Mesendoderm (in vitro differentiated cells): ENCODE results near the gene CARF.
A peak's percentile ranks its signal among the peaks of the same experiment; 100 is the strongest.
"Not testable (repeated sequence)": the region's sequence is repeated elsewhere in the genome, so short reads cannot be mapped to it uniquely, and the experiment has no call there.

ENCODE experiments used
- DNase-seq: peaks from one replicate; pipeline ENCODE4 v3.0.0; 2013
- H2AK5ac ChIP-seq: 2 replicates; pipeline ENCODE4 v1.6.1; 2013; ENCODE audit warnings: low read length, inconsistent platforms
- H2BK120ac ChIP-seq: 2 replicates; pipeline ENCODE4 v1.6.1; 2013; ENCODE audit warnings: low read depth, mild to moderate bottlenecking, low read length, moderate library complexity, mixed read lengths
- H2BK15ac ChIP-seq: replicated peaks from 2 replicates; pipeline ENCODE4 v1.6.1; 2013; ENCODE audit warnings: low read depth, mild to moderate bottlenecking, moderate library complexity
- H2BK5ac ChIP-seq: 2 replicates; pipeline ENCODE4 v1.6.1; 2013; ENCODE audit warnings: low read length, inconsistent platforms
- H3K18ac ChIP-seq: 2 replicates; pipeline ENCODE4 v1.6.1; 2013; ENCODE audit warnings: mild to moderate bottlenecking, low read length, mixed read lengths
- H3K23ac ChIP-seq: one replicate; pipeline ENCODE4 v1.6.1; 2013; ENCODE audit warnings: low read length
- H3K27ac ChIP-seq: 2 replicates; pipeline ENCODE4 v1.5.1; 2013; ENCODE audit warnings: low read depth, mild to moderate bottlenecking, inconsistent platforms, low read length, moderate library complexity
- H3K27me3 ChIP-seq: 2 replicates; pipeline ENCODE4 v1.6.1; 2013; ENCODE audit warnings: low read length, control low read depth, mild to moderate bottlenecking, inconsistent platforms; ENCODE audit not compliant: insufficient read depth, poor library complexity
- H3K36me3 ChIP-seq: 2 replicates; pipeline ENCODE4 v1.6.1; 2013; ENCODE audit warnings: low read length, inconsistent platforms; ENCODE audit not compliant: control insufficient read depth, insufficient read depth
- H3K4ac ChIP-seq: one replicate; pipeline ENCODE4 v1.6.1; 2013; ENCODE audit warnings: low read depth, mild to moderate bottlenecking, low read length, moderate library complexity
- H3K4me1 ChIP-seq: 2 replicates; pipeline ENCODE4 v1.6.1; 2013; ENCODE audit warnings: low read depth, low read length, inconsistent platforms; ENCODE audit not compliant: control insufficient read depth
- H3K4me2 ChIP-seq: 2 replicates; pipeline ENCODE4 v1.6.1; 2013; ENCODE audit warnings: low read length
- H3K4me3 ChIP-seq: 2 replicates; pipeline ENCODE4 v1.5.1; 2013; ENCODE audit warnings: mild to moderate bottlenecking, low read length
- H3K56ac ChIP-seq: one replicate; pipeline ENCODE4 v1.6.1; 2013; ENCODE audit warnings: low read length
- H3K79me1 ChIP-seq: 2 replicates; pipeline ENCODE4 v1.6.1; 2013; ENCODE audit warnings: low read length, inconsistent platforms
- H3K79me2 ChIP-seq: 2 replicates; pipeline ENCODE4 v1.6.1; 2013; ENCODE audit warnings: mild to moderate bottlenecking, low read length; ENCODE audit not compliant: control insufficient read depth, insufficient read depth
- H3K9ac ChIP-seq: 2 replicates; pipeline ENCODE4 v1.6.1; 2013; ENCODE audit warnings: low read length, inconsistent platforms
- H4K5ac ChIP-seq: one replicate; pipeline ENCODE4 v1.6.1; 2013; ENCODE audit warnings: low read length
- H4K8ac ChIP-seq: one replicate; pipeline ENCODE4 v1.6.1; 2013; ENCODE audit warnings: low read depth, mild to moderate bottlenecking, control low read depth, low read length, moderate library complexity
- WGBS: extraction: QIAGEN DNeasy Blood & Tissue Kit; methylation state at CpG from one replicate; pipeline ENCODE4 v1.1.7; 2013; ENCODE audit warnings: low lambda C conversion rate, missing lambda C conversion rate; ENCODE audit not compliant: insufficient coverage; ENCODE audit errors: extremely low coverage; 5-methylcytosine and 5-hydroxymethylcytosine counted together

The CARF gene

GRCh38 chr2:202881570-202881969 is 30.5 kb upstream of the CARF start:
- WGBS = no CpG with 5 or more reads among the region's 4 CpGs
- no peaks in the 10 kb centered on the region for H3K36me3 ChIP-seq
- no peak overlapping the region for H3K4ac ChIP-seq

GRCh38 chr2:202883987-202884675 is 27.9 kb upstream of the CARF start:
- Histone ChIP-seq H3K23ac (no peak overlapping the region), H3K79me2 (no peaks in the 10 kb centered on the region), H3K18ac (no peak overlapping the region), H3K79me1 (no peaks in the 10 kb centered on the region), H4K8ac (no peak overlapping the region), H2BK5ac (no peak overlapping the region), H2BK15ac (no peak overlapping the region), H3K27ac (no peak overlapping the region), H3K36me3 (no peaks in the 10 kb centered on the region), H3K4ac (no peak overlapping the region), H2AK5ac (no peak overlapping the region), H2BK120ac (no peak overlapping the region), H3K4me3 (no peak overlapping the region), H3K56ac (no peak overlapping the region), H3K27me3 (no peaks in the 10 kb centered on the region), H3K4me2 (no peak overlapping the region), H4K5ac (no peak overlapping the region), H3K4me1 (no peaks in the 10 kb centered on the region), H3K9ac (no peak overlapping the region)
- WGBS = no CpG with 5 or more reads among the region's 5 CpGs
- DNase-seq = peak; percentile 1

More at GRCh38 chr2:202881570-202881969, 30.5 kb upstream of the CARF start:
- no peaks in the 10 kb centered on the region for H3K79me1 ChIP-seq
- no peak overlapping the region for H4K5ac ChIP-seq
- no peak overlapping the region for H2BK5ac ChIP-seq
- no peak for DNase-seq
- H3K18ac ChIP-seq = no peak overlapping the region
- H2BK15ac ChIP-seq = no peak overlapping the region
- H2BK120ac ChIP-seq = no peak overlapping the region
- no peak overlapping the region for H3K27ac ChIP-seq
- H2AK5ac ChIP-seq = no peak overlapping the region
- H3K56ac ChIP-seq = no peak overlapping the region
- H4K8ac ChIP-seq = no peak overlapping the region
- H3K4me3 ChIP-seq = no peak overlapping the region
- no peak overlapping the region for H3K4me2 ChIP-seq
- H3K23ac ChIP-seq = no peak overlapping the region
- H3K9ac ChIP-seq = no peak overlapping the region
- H3K27me3 ChIP-seq = no peaks in the 10 kb centered on the region
- H3K79me2 ChIP-seq = no peaks in the 10 kb centered on the region
- H3K4me1 ChIP-seq = no peaks in the 10 kb centered on the region

DNA sequence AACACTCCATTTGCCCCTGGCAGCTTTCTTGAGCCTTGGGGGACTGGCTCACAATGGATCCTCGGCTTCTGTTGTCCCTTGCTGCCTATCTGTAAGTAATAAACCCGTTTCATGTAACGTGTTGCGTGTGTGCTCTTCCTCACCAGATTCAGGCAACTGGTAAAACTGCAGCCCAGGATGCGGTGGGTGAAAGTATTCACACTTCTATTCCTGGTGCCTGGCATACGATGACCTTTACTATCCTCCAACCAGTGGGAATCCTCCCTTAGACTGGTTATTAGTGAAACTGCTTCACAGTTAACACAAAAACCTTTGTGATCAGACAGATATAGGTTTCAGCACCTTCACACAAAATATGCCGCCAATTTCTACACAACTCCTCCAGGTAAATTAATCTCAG is 26.9 kb upstream of the CARF start:
- Histone ChIP-seq H2BK15ac (no peak overlapping the region), H3K9ac (no peak overlapping the region), H3K18ac (no peak overlapping the region), H3K36me3 (no peaks in the 10 kb centered on the region), H3K56ac (no peak overlapping the region), H2BK120ac (no peak overlapping the region), H4K5ac (no peak overlapping the region), H3K27ac (no peak overlapping the region), H3K79me2 (no peaks in the 10 kb centered on the region), H3K27me3 (no peaks in the 10 kb centered on the region), H3K4me1 (no peaks in the 10 kb centered on the region), H2AK5ac (no peak overlapping the region), H3K4me3 (no peak overlapping the region), H3K4ac (no peak overlapping the region), H3K23ac (no peak overlapping the region), H4K8ac (no peak overlapping the region), H3K4me2 (no peak overlapping the region), H3K79me1 (no peaks in the 10 kb centered on the region), H2BK5ac (no peak overlapping the region)
- no peak for DNase-seq
- no CpG with 5 or more reads among the region's 7 CpGs for WGBS

- not testable (repeated sequence) for H4K8ac ChIP-seq, H3K4me3 ChIP-seq, DNase-seq, H3K4ac ChIP-seq, H3K79me1 ChIP-seq, H2BK120ac ChIP-seq, H3K23ac ChIP-seq, H3K4me2 ChIP-seq, H3K4me1 ChIP-seq, H3K27me3 ChIP-seq, H4K5ac ChIP-seq, H3K27ac ChIP-seq, H2BK15ac ChIP-seq, H2BK5ac ChIP-seq, H3K18ac ChIP-seq, H3K9ac ChIP-seq, H3K36me3 ChIP-seq, H3K56ac ChIP-seq, H2AK5ac ChIP-seq
- peaks cover 29% of the 10 kb centered on the region for H3K79me2 ChIP-seq
These were observed 6.6 kb upstream of the CARF start for GRCh38 chr2:202905507-202905906.

GRCh38 chr2:202908186-202908585 is 3.9 kb upstream of the CARF start:
- Histone ChIP-seq H3K4me3 (no peak overlapping the region), H3K27ac (no peak overlapping the region), H3K4me2 (no peak overlapping the region), H2AK5ac (no peak overlapping the region), H3K79me1 (no peaks in the 10 kb centered on the region), H4K5ac (no peak overlapping the region), H3K4me1 (no peaks in the 10 kb centered on the region), H3K18ac (no peak overlapping the region), H3K4ac (no peak overlapping the region), H3K36me3 (no peaks in the 10 kb centered on the region), H3K79me2 (peaks cover 37% of the 10 kb centered on the region), H3K56ac (no peak overlapping the region), H3K23ac (no peak overlapping the region), H3K27me3 (no peaks in the 10 kb centered on the region), H4K8ac (no peak overlapping the region), H2BK120ac (no peak overlapping the region), H3K9ac (no peak overlapping the region), H2BK5ac (no peak overlapping the region), H2BK15ac (no peak overlapping the region)
- DNase-seq = no peak
- no CpG with 5 or more reads among the region's 5 CpGs for WGBS
